ENCODE measurements around the gene RAB40B.

GRCh38 chr17:82703935-82704865, 5.7 kb upstream of the RAB40B start:
- TF ChIP-seq CTCF (IDR thresholded peaks at IDR 0.05) (no peak), POLR2A (IDR thresholded peaks at IDR 0.05) (no peak)

Measured in uterus (tissue), 2 donors.